HCT116 (cell line): Measurements from ENCODE around the gene CFL1.

Experiments used
- CEBPB ChIP-seq: IDR thresholded peaks from 2 replicates; pipeline ENCODE4 v1.6.1; 2012; ENCODE audit warnings: low read depth
- EGR1 ChIP-seq: IDR thresholded peaks from 2 replicates; pipeline ENCODE4 v1.6.1; 2012; ENCODE audit warnings: low read depth
- EZH2 ChIP-seq: fragments of 200-600 bp; sonication (generic); IDR thresholded peaks from 2 replicates; pipeline ENCODE4 v1.6.1; 2017; ENCODE audit warnings: antibody characterized with exemption, mixed run types
- EZH2phosphoT487 ChIP-seq: fragments of 200-600 bp; IDR thresholded peaks from 2 replicates; pipeline ENCODE4 v1.6.1; 2018; ENCODE audit warnings: antibody characterized with exemption, borderline replicate concordance
- JUND ChIP-seq: IDR thresholded peaks from 2 replicates; pipeline ENCODE4 v1.6.1; 2012
- POLR2A ChIP-seq: IDR thresholded peaks from 2 replicates; pipeline ENCODE4 v1.7.0; 2011; ENCODE audit warnings: borderline replicate concordance; ENCODE audit not compliant: insufficient read depth, insufficient read length; ENCODE audit errors: extremely low read depth
- SIN3A ChIP-seq: IDR thresholded peaks from 2 replicates; pipeline ENCODE4 v1.6.1; 2012; ENCODE audit warnings: low read depth
- SP1 ChIP-seq: IDR thresholded peaks from 2 replicates; pipeline ENCODE4 v1.6.1; 2012; ENCODE audit warnings: low read depth
- TCF7L2 ChIP-seq: IDR thresholded peaks from 2 replicates; pipeline ENCODE4 v1.7.0; 2011; ENCODE audit warnings: borderline replicate concordance, inconsistent platforms; ENCODE audit not compliant: insufficient read depth, insufficient read length; ENCODE audit errors: extremely low read depth
- ZNF274 ChIP-seq: fragments of 200-500 bp; sonication (Bioruptor generic); IDR thresholded peaks from 2 replicates; pipeline ENCODE4 v1.6.1; 2014; ENCODE audit warnings: mild to moderate bottlenecking, low read depth, low read length, inconsistent platforms
- TF ChIP-seq, protein P1 (sequence below), 3 experiments: fragments of 200-600 bp in 1 of 3; sonication (generic) in 1 of 3; IDR thresholded peaks in 2 of 3; conservative IDR thresholded peaks in 1 of 3; 2 replicates each; pipeline ENCODE4 v1.5.1; 2012 to 2017; ENCODE audit warnings: low read depth in 2 of 3, low read length in 2 of 3, antibody characterized with exemption in 1 of 3, borderline replicate concordance in 1 of 3, control low read depth in 1 of 3, mild to moderate bottlenecking in 1 of 3, mixed read lengths in 1 of 3, mixed run types in 1 of 3, moderate library complexity in 1 of 3; ENCODE audit not compliant: insufficient read depth in 1 of 3
- TF ChIP-seq, protein P2 (sequence below): IDR thresholded peaks from 2 replicates; pipeline ENCODE4 v1.6.1; 2012; ENCODE audit warnings: low read depth
- TF ChIP-seq, protein P3 (sequence below): IDR thresholded peaks from 2 replicates; pipeline ENCODE4 v1.6.1; 2012
- TF ChIP-seq, protein P4 (sequence below): IDR thresholded peaks from 2 replicates; pipeline ENCODE4 v1.6.1; 2011; ENCODE audit warnings: mild to moderate bottlenecking, low read length, moderate library complexity; ENCODE audit not compliant: insufficient replicate concordance; ENCODE audit errors: extremely low read depth

DNA sequence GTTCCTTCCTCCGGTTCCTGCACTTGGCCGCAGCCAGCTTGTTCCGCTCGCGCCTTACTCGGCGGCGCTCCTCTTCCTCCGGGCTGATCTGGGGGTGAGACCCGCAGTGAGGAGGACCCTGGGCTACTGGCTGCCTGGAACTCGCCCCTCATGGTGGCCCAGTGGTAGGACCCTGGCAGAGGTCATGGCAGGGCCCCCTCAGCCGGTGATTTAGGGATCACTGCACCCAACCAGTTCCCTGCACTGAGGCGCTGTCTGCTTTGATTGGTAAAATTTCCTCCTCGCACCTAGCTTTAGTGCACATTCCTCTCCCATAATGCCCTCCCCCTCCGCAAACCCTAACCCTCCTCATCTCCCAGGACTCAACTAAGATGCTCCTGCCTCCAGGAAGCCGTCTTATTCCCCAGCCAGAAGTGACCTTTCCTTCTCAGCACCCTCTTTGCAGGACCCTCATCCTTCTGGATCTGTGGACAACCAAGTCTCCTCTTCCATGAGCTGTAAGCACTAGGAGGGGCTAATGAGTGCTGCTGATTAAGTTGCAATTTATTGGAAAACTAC lies 36.1 kb upstream of the CFL1 start:
- no peak for TF ChIP-seq EZH2
- TF ChIP-seq, protein P1, sequence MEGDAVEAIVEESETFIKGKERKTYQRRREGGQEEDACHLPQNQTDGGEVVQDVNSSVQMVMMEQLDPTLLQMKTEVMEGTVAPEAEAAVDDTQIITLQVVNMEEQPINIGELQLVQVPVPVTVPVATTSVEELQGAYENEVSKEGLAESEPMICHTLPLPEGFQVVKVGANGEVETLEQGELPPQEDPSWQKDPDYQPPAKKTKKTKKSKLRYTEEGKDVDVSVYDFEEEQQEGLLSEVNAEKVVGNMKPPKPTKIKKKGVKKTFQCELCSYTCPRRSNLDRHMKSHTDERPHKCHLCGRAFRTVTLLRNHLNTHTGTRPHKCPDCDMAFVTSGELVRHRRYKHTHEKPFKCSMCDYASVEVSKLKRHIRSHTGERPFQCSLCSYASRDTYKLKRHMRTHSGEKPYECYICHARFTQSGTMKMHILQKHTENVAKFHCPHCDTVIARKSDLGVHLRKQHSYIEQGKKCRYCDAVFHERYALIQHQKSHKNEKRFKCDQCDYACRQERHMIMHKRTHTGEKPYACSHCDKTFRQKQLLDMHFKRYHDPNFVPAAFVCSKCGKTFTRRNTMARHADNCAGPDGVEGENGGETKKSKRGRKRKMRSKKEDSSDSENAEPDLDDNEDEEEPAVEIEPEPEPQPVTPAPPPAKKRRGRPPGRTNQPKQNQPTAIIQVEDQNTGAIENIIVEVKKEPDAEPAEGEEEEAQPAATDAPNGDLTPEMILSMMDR (IDR thresholded peaks at IDR 0.05 in 2 of 3, conservative IDR thresholded peaks at IDR 0.05 in 1 of 3; ENCODE audit: borderline replicate concordance in 1 of 3, insufficient read depth in 1 of 3, low read depth in 2 of 3, low read length in 2 of 3): no peak
- TF ChIP-seq, protein P2, sequence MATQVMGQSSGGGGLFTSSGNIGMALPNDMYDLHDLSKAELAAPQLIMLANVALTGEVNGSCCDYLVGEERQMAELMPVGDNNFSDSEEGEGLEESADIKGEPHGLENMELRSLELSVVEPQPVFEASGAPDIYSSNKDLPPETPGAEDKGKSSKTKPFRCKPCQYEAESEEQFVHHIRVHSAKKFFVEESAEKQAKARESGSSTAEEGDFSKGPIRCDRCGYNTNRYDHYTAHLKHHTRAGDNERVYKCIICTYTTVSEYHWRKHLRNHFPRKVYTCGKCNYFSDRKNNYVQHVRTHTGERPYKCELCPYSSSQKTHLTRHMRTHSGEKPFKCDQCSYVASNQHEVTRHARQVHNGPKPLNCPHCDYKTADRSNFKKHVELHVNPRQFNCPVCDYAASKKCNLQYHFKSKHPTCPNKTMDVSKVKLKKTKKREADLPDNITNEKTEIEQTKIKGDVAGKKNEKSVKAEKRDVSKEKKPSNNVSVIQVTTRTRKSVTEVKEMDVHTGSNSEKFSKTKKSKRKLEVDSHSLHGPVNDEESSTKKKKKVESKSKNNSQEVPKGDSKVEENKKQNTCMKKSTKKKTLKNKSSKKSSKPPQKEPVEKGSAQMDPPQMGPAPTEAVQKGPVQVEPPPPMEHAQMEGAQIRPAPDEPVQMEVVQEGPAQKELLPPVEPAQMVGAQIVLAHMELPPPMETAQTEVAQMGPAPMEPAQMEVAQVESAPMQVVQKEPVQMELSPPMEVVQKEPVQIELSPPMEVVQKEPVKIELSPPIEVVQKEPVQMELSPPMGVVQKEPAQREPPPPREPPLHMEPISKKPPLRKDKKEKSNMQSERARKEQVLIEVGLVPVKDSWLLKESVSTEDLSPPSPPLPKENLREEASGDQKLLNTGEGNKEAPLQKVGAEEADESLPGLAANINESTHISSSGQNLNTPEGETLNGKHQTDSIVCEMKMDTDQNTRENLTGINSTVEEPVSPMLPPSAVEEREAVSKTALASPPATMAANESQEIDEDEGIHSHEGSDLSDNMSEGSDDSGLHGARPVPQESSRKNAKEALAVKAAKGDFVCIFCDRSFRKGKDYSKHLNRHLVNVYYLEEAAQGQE: no peak
- TF ChIP-seq POLR2A: no peak
- TF ChIP-seq JUND: no peak
- no peak for TF ChIP-seq EGR1
- TF ChIP-seq, protein P3, sequence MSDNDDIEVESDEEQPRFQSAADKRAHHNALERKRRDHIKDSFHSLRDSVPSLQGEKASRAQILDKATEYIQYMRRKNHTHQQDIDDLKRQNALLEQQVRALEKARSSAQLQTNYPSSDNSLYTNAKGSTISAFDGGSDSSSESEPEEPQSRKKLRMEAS: no peak
- TF ChIP-seq ZNF274: no peak
- TF ChIP-seq, protein P4, sequence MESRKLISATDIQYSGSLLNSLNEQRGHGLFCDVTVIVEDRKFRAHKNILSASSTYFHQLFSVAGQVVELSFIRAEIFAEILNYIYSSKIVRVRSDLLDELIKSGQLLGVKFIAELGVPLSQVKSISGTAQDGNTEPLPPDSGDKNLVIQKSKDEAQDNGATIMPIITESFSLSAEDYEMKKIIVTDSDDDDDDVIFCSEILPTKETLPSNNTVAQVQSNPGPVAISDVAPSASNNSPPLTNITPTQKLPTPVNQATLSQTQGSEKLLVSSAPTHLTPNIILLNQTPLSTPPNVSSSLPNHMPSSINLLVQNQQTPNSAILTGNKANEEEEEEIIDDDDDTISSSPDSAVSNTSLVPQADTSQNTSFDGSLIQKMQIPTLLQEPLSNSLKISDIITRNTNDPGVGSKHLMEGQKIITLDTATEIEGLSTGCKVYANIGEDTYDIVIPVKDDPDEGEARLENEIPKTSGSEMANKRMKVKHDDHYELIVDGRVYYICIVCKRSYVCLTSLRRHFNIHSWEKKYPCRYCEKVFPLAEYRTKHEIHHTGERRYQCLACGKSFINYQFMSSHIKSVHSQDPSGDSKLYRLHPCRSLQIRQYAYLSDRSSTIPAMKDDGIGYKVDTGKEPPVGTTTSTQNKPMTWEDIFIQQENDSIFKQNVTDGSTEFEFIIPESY: no peak
- TF ChIP-seq CEBPB: no peak
- TF ChIP-seq EZH2phosphoT487: no peak
- no peak for TF ChIP-seq SIN3A
- no peak for TF ChIP-seq SP1
- TF ChIP-seq TCF7L2: no peak
